NCI-H1436 treated with DMSO at 0.1 percent for 48 hours (cell line): ENCODE results near the gene PPDPF.

Experiments
- DNase-seq: peaks from one replicate; lab custom pipeline; 2025; lab: John Stamatoyannopoulos, UW

The PPDPF gene

DNA sequence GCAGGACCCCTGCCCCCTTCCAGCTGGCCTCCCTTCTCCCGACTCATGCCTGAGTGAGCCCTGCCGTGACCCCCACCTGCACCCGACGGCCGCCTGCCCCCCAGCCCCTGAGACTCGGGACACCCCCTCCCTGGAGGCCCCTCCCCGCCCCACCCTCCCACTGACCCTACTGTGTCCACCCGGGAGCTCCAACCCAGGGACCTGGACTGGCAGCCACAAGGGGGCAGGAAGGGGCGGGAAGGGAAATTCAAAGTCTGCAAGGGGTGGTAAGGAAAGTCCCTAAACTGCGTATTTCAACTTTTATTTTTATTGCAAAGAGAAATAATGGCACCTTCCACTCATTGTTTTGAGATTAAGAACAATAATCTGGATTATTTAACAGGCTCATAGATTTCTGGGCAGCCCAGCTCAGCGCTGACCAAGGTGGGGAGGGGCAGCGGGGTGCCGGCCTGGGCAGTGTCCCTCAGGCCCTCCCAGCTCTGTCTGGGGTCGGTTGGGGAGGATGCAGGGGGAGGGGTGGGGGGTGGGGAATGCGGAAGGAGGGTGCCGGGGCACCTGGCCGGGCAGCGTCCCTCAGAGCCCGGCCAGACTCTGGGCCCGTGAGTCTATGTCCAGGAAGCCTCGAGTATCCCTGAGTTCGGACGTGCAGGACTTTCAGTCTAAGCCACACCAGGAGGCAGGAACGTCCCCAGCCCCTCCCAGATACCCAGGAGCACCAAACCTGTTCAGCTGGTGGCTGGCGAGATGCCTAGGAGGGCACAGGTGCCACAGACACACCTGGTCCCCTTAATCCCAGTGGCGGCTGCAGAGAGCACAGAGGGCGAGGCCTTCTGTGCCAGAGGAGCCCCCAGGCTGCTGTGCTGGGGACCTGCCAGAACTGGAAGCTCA lies 17.9 kb downstream of the PPDPF start:
- no peak for DNase-seq

DNA sequence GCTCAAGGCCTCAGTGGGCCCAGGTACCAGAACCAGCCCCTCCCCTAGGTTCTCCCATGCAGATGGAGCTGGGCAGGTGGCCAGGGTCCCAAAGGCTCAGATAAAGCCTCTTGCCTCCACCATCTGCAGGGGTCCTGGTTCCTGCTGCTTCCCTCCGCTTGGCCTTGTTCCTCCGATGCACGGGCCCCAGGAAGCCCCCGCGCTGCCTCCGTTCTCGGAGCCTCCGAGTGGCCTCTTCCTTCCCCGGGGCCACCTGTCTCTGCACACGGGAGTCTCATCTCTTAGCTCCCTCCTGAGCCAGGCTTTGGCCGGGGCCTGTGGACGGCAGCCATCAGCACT lies 18.5 kb downstream of the PPDPF start:
- no peak for DNase-seq

DNA sequence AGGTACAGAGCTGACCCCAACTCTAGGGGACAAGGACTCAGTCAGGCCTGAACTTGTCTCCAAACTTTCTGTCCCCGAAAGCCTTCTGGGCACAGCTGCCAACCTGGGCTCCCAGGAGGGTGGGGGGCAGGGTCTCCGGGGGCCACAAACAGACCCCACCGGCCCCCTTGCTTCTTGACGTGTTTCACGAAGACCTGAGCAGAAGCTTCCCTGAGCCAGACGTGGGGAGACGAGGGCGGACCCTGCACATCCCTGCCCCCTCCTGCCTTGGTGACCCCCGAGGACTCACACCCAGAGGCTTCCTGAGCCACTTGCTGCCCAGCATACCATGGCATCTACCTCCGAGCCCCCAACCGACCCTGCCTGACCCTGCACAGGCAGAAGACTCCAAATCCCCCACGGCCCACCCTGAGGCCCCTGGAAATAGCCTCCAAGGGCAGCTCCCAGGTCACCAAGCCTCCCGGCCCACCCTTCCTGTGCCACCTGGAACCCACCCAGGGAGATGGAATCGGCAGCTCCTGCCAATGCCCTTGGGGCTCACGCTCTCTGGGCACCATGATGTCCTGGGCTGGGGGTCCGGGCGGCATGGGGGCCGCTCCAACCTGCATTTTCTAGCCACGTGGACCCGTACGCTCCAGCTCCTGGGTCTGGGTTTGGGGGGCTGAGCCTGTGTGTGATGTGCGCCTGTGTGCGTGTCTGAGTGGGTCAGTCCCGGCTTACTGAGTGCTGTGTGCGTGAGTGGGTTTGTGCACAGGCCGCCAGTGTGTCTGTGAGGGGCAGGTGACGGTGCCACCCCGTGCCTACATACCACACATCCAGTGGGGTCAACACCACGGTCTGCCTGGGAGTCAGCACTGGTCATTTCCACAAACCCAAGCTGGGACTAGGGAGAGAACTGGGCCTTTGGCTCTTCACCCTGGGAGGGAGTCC lies 19.1 kb downstream of the PPDPF start:
- no peak for DNase-seq

DNA sequence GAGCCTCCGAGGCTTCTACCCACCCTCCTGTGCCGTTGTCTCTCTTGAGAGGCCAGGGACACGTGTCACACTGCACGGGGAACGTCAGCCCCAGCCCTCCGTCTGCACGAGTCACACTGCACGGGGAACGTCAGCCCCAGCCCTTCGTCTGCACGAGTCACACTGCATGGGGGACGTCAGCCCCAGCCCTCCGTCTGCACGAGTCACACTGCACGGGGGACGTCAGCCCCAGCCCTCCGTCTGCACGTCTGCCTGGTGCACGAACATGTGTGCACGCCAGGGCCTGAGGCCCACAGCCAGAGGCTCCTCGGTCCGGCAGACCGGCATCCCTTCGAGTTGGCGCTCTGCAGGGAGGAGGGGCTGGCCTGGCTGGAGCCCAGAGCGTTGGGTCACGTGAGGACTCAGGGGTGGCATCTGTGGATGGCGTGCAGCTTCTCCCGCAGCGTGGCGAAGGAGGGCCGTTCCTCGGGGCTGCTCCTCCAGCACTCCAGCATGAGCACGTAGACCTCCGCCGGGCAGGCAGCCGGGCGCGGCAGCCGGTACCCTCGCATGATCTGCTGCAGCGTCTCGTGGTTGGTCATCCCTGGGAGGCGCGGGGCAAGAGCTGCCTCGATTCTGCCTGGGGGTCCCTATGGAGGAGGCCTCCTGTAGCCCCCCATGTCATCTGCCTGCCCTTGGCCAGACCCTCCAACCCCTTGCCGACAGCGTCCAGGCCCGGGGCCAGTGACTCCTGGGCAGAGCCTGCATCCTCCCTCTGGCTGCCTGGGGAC lies 20.0 kb downstream of the PPDPF start:
- no peak for DNase-seq

DNA sequence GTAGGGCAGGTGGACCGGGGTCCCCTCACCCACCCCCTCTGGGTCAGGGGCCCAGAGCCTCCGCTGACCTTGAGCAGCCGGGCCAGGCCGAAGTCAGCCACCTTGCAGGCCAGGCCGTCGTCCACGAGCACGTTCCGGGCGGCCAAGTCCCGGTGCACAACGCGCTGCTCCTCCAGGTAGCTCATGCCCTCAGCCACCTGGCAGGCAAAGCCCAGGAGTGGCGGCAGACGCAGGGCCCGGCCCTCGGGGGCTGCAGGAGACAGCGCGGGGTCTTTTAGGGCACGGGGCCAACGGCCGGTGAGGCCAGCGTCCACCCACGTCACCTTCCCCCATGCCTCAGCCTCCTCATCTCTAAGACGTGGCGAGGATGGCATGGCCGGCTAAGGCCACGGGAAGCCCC lies 20.8 kb downstream of the PPDPF start:
- DNase-seq = no peak

DNA sequence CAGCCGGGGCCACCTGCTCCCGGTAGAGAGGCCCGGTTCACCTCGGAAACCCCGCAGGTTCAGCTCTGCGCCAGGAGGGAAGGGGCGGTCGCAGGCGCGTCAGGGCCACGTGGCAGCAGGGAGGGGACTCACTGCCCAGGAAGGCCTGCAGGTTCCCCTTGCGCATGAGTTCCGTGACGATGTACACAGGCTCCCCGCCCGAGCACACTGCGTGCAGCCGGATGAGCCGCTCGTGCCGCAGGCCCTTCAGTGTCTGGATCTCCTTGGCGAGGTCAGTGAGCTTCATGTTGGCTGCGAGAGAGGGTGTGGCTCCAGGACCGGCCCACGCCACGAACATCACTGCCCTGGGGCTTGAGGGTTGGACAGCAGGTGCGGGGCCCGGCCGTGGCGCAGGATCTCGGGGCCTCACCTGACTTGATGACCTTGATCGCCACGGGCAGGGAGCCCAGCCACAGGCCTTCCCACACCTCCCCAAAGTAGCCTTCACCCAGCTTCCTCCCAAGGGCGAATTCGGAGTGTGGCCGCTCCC lies 21.5 kb downstream of the PPDPF start:
- no peak for DNase-seq

DNA sequence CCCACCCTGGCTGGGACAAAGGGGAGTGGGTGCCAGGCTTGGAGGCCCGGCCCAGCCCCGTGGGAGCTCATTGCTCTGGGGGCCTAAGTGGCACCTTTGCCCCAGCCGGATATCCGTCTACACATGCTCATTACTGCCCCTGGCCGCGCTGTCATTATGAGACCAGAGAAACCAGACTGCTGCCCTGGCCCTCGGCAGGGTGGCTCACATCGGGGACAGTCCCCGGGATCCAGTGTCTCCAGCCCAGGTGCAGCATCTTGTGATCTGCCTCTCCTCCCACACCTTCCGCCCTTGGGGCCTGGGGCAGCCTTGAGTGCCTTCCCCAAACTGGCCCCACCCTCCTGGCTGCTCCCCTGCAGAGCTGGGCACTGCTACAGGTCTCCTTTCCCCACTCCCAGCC lies 22.1 kb downstream of the PPDPF start:
- DNase-seq = no peak

DNA sequence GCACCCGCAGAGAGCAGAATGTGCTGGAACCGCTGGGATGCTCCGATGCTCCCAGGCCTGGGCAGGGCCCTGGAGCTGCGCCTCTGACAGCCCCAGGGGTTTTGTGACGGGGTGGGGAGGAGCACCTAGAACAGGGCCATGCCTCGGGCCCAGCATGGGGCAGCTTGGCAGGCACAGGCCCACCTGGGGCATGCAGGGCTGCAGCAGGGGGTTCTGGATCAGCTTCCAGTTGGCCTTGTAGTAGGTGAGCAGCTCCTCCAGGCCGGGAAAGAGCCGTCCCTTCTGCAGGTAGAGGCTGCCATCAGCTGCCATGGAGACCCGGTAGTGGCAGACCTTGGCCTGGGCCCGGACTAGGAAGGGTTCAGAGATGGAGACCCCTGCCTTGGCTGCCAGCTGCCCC lies 22.6 kb downstream of the PPDPF start:
- DNase-seq = no peak

DNA sequence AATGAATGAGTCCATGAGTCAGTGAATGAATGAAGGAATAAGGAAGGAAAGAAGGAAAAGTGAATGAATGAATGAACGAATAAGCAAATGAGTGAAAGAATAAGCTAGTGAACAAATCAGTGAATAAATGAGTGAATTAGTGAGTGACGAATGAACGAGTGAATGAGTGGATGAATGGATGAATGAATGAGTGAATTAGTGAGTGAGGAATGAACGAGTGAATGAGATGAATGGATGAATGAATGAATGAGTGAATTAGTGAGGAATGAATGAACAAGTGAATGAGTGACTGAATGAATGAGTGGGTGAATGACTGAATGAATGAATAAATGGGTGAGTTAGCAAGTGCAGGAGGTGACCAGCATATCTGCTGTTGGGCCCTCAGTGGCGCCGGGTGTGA lies 23.2 kb downstream of the PPDPF start:
- no peak for DNase-seq

DNA sequence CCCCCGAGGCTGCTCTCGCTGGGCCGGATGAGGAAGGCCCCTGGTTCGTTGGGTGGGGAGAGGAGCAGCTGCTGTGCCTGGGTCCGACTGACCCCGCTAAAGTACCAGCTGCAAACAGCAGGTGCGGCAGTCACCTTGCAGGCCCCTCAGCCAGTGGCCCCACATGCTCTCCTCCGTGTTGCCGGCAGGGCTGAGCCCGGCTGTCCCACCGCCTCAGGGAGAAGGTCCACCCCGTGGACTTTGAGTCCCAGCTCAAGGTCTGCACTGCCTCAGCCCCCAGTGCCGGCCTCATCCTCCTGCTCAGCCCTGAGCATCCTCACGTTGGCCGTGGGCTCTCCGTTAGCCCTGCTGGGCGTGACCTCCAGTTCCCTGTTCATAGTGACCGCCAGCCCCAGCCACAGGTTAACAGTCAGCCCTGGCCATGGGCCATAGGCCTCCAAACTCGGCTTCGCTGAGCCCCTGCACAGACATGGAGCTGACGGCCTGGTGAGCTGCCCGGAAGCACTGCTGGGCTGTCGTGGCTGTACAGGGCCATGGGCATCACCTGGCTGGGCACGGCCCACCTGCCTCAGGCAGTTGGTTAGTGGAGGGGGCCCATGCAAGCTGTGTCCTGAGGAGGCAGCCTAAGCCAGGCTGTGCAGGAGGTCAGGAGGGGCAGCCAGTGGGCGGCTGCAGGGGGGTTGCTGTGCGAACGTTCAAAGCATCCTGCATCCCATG lies 23.8 kb downstream of the PPDPF start:
- no peak for DNase-seq

DNA sequence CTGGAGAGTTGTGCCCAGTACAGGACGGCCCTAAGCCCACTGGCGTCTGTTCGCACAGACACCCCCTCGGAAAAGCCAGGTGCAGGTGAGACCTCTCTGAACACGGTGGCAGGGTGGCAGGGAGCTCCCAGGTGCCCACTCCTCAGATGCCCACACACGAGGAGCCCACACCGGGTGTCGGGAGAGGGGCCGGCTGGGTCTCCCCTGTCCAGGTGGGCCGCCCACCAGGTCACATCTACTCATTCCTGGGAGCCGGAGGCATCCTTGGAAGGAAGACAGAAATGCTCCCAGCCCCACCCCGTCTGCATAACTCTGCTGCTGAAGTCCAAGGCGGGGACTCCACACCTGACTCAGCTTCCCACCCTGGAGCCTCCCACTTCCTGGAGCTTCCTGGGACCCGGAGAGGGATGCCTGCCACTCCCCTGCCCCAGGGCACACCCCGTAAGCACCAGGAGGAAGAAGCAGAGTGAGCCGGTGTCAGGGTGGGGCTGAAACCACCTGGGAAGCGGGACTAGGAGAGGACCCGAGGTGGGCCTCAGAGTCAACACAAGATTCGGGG lies 24.5 kb downstream of the PPDPF start:
- no peak for DNase-seq

DNA sequence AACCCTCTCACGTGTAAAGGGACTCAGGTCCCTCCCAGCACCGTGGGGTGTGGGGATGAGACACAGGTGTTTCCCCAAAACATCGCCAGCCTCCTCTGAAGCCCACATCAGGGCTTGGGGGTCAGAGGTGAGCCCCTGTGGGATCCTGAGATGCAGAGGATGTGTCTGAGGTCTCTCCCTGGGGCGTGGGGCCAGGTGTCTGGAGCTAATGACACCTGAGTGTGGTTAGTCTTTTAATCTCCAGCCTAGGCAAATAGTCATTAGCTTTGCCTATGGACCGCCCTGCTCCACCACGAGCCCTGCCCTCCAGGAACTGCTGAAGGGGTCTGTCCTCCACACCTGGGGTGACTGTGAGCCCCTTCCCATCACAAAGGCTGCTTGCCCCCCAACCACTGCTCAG lies 25.2 kb downstream of the PPDPF start:
- DNase-seq = no peak

DNA sequence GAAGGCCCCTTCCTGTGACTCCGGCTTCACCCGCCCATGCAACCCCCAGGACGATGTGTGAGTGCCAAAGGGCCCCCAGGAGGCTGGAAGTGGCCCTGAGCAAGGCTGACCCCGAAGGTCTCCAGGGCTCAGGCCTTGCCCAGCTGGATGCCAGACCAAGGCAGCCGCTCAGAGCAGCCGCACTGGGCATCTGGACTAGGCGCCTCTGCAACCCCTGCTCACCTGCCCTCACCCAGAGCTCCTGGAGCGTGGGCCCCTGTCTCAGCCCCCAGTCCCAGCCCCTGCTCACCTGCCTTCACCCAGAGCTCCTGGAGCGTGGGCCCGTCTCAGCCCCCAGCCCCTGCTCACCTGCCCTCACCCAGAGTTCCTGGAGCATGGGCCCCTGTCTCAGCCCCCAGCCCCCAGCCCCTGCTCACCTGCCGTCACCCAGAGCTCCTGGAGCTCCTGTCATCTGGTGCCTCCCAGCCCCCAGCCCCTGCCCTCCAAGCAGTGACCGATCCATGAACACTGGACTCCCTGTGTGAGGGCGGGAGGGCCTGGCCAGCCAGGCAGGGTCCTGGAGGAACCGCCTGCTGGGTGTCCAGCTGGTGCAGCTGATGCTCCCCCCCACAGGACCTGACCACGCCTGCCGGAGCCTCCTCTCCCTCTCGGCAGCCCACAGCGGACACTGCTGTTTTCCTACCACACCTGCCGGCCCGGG lies 25.8 kb downstream of the PPDPF start:
- no peak for DNase-seq

DNA sequence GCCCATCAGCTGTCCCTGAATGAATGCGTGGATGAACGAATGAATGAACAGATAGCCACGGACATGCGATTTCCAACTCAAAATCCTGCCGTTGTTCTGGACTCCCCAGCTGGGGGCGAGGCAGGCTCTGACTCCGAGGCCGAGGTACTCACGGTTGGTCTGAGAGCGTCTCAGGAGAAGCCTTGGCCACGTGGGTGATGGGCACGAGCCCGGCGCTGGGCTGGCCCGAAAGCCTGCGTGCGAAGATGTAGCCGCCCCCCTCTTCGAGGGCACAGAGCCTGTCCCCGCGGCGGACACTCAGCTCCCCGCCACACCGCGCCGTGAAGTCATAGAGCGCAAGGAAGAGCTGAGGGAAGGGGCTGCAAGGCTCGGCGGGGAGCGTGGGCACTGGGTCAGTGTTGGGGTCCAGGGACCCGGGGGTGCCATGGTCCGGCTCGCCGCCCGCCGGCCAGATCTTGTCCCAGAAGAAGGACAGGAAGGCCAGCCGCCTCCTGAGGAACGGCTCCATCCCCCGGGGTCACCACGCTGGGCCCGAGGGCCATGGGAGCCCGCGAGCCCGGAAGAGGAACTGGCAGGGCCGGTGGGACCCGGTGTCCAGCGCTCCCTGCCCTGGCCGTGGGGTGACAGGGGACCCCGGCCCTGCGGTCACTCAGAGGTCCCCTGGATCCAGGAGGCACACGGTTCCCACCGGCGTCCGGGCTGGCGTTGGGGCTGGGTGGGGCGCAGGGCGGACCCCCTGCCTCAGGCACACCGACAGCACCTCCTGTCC lies 26.6 kb downstream of the PPDPF start:
- DNase-seq = no peak

DNA sequence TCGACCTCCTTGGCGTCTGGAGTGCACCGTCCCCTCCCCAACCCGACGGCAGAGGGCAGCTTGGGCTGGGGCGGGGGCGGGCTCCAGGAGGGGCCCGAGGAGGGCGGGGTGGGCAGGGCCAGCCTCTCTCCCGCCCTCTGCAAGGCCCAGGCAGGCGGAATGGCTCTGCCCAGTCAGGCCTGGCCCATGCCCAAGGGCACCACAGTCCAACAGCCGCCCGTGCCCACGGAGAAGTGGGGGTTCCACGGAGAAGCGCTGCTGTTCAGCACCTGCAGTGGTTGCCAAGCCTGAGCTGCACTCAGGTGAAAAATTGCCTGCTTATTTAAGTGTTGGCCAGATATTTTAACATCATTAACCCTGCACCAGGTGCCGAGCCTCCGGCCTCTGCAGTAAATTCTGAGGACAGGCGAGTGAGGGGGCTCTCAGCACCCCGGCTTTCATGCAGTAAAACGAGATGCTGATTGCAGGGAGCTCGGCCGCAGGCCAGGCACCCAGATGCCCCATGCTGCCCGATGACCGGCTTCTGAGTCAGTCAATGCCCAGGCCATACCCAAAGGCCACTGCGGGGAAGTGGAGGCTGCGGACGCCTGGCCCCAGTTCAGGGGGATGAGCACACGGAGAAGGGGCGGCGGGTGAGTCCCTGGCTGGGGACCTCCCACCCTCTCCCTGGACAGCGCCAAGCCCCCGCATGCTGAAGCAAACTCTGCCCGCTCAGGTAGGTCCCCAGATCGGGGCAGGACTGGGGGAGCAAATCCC lies 27.3 kb downstream of the PPDPF start, which contains the start of gene SRMS:
SRMS (minus strand) TSS at position 25 of the 756 bp plus-strand sequence. CDS start 286 bp downstream, outside the sequence.
- no peak for DNase-seq

DNA sequence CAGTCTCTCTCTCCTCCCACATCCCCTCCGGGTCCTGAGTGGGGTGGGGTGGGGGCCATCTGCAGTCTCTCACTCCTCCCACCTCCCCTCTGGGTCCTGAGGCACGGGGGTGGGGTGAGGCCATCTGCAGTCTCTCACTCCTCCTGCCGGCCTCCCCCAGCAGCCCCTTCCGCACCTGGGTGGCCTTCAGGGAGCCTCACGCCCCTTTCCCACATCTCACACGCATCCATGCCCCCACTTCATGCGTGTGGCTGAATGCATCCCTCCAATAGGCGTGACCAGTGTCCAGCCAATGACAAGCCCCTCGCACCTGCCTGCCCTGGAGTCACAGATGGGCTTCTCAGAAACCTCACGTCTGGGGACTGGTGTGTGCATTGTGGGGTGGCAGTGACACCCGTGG lies 28.0 kb downstream of the PPDPF start:
- DNase-seq = no peak

DNA sequence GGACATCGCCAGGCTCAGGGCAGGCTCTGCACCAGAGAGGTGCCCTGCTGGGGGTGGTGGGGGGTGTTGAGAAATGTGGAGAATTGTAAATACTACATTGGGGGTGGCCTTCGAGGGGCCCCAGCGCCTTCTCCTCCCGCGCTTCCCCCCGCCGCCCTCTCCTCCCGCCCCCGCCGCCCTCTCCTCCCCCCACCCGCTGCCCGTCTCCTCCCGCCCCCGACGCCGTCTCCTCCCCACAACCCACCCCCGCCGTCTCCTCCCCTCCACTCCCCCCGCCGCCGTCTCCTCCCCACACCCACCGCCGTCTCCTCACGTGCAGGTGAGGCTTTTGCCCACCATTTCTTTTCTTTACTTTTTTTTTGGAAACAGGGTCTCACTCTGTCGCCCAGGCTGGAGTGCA lies 28.5 kb downstream of the PPDPF start:
- DNase-seq = no peak

DNA sequence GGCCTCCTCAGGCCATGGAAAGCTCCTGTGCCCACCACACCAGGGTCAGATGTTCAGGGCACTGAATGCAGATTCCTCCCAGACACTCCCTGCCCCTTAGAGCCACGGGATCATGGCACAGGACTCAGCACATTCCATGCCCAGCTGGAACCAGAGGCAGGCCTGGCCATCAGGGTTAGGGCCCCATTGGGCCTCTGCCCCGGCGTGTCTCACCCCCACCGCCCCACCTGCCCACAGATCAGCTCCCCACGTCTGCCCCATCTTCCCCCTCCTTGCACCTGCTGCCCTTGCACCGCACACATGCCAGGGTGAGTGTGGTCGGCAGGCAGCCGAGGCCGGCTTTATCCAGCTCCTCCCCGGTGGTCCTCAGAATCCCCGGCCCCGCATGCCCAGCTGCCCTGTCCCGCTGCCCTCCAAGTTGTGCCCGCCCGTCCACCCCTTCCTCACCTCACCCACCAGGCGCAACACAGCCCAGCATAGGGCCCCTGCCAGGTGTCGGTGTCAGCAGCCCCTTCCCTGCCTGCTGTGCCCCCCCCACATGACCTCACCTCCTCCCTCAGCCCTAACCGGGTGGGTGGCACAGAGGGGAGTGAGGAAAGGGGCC lies 29.2 kb downstream of the PPDPF start:
- no peak for DNase-seq
